Osteoblast (primary cell): Measurements from ENCODE around the gene SORCS2. TPM values are rescaled to one million over a fixed set of nuclear protein-coding genes. Genes with fewer than 3 reads are reported as not detected.

Experiments
- DNase-seq: peaks from one replicate; pipeline ENCODE4 v3.0.0; 2011; ENCODE audit warnings: low spot score, mixed read lengths; ENCODE audit not compliant: insufficient read length; ENCODE audit errors: missing footprints
- H2AFZ ChIP-seq: 2 replicates; pipeline ENCODE4 v1.6.0; 2011; ENCODE audit warnings: mild to moderate bottlenecking, low read length
- H3K27ac ChIP-seq: 2 replicates; pipeline ENCODE4 v1.5.1; 2011; ENCODE audit warnings: mild to moderate bottlenecking, low read depth, low read length, moderate library complexity
- H3K27me3 ChIP-seq: 2 replicates; pipeline ENCODE4 v1.6.0; 2012; ENCODE audit warnings: mild to moderate bottlenecking, control low read depth, inconsistent platforms, low read length, moderate library complexity; ENCODE audit not compliant: insufficient read depth
- H3K36me3 ChIP-seq: 2 replicates; pipeline ENCODE4 v1.5.1; 2011; ENCODE audit warnings: mild to moderate bottlenecking, low read length, control low read depth, moderate library complexity; ENCODE audit not compliant: insufficient read depth
- H3K4me1 ChIP-seq: 2 replicates; pipeline ENCODE4 v1.5.1; 2011; ENCODE audit warnings: mild to moderate bottlenecking, low read length, control low read depth, moderate library complexity; ENCODE audit not compliant: insufficient read depth
- H3K4me2 ChIP-seq: 2 replicates; pipeline ENCODE4 v1.6.0; 2011; ENCODE audit warnings: mild to moderate bottlenecking, low read length; ENCODE audit not compliant: insufficient read depth
- H3K4me3 ChIP-seq: fragments of 200-600 bp; sonication (generic); 3 replicates; pipeline ENCODE4 v1.5.1; 2012; ENCODE audit warnings: mild to moderate bottlenecking, low read length, inconsistent platforms; ENCODE audit not compliant: insufficient read depth
- H3K79me2 ChIP-seq: 2 replicates; pipeline ENCODE4 v1.6.0; 2012; ENCODE audit warnings: mild to moderate bottlenecking, low read length, control low read depth, inconsistent platforms; ENCODE audit not compliant: insufficient read depth
- H3K9me3 ChIP-seq: 2 replicates; pipeline ENCODE4 v1.5.1; 2011; ENCODE audit warnings: low read depth, low read length, control low read depth
- H4K20me1 ChIP-seq: 2 replicates; pipeline ENCODE4 v1.6.0; 2012; ENCODE audit warnings: mild to moderate bottlenecking, low read length, control low read depth; ENCODE audit not compliant: insufficient read depth
- CTCF ChIP-seq: IDR thresholded peaks from 2 replicates; pipeline ENCODE4 v1.5.1; 2011; ENCODE audit warnings: mild to moderate bottlenecking, low read depth, low read length, moderate library complexity; ENCODE audit errors: extremely low read depth
- total RNA-seq: library from RNA; depleted of rRNA; stranded (reverse); fragments of >200 nt; gene quantifications from 2 replicates; pipeline ENCODE4 v1.2.3, GENCODE V29; 2012

Gene SORCS2
- total RNA-seq, 1 donor = 9.0 TPM

- Histone ChIP-seq H3K4me1 (peaks cover 9% of the 10 kb centered on the region), H3K4me2 (no peak overlapping the region)
- TF ChIP-seq CTCF = no peak
Observed at GRCh38 chr4:7553280-7553679, 360.9 kb downstream of the SORCS2 start.

GRCh38 chr4:7554905-7555304 lies 362.6 kb downstream of the SORCS2 start:
- peaks cover 8% of the 10 kb centered on the region for H3K9me3 ChIP-seq
- no peaks in the 10 kb centered on the region for H3K27me3 ChIP-seq
- H3K4me2 ChIP-seq = no peak overlapping the region
- no peak overlapping the region for H2AFZ ChIP-seq
- H3K27ac ChIP-seq = no peak overlapping the region
- no peak for DNase-seq
- H4K20me1 ChIP-seq = no peaks in the 10 kb centered on the region
- no peaks in the 10 kb centered on the region for H3K79me2 ChIP-seq
- H3K36me3 ChIP-seq = no peaks in the 10 kb centered on the region
- peaks cover 9% of the 10 kb centered on the region for H3K4me1 ChIP-seq
- TF ChIP-seq CTCF = no peak
- no peak overlapping the region for H3K4me3 ChIP-seq

More at GRCh38 chr4:7553280-7553679, 360.9 kb downstream of the SORCS2 start:
- Histone ChIP-seq H3K79me2 (no peaks in the 10 kb centered on the region), H3K4me3 (no peak overlapping the region), H3K27ac (no peak overlapping the region), H4K20me1 (no peaks in the 10 kb centered on the region), H3K27me3 (no peaks in the 10 kb centered on the region), H2AFZ (no peak overlapping the region), H3K9me3 (peaks cover 8% of the 10 kb centered on the region), H3K36me3 (no peaks in the 10 kb centered on the region)
- no peak for DNase-seq

- H3K36me3 ChIP-seq = no peaks in the 10 kb centered on the region
- H4K20me1 ChIP-seq = no peaks in the 10 kb centered on the region
- no peaks in the 10 kb centered on the region for H3K27me3 ChIP-seq
- no peak for DNase-seq
- H3K4me3 ChIP-seq = no peak overlapping the region
- TF ChIP-seq CTCF = no peak
- H3K79me2 ChIP-seq = no peaks in the 10 kb centered on the region
- H3K4me2 ChIP-seq = no peak overlapping the region
- H3K4me1 ChIP-seq = peaks cover 9% of the 10 kb centered on the region
- peaks cover 8% of the 10 kb centered on the region for H3K9me3 ChIP-seq
- no peak overlapping the region for H2AFZ ChIP-seq
- H3K27ac ChIP-seq = no peak overlapping the region
Observed at GRCh38 chr4:7556558-7556957, 364.2 kb downstream of the SORCS2 start.

- Histone ChIP-seq H3K4me2 (no peak overlapping the region), H3K4me1 (peaks cover 9% of the 10 kb centered on the region), H3K27ac (peak overlapping the region; percentile 34), H3K27me3 (no peaks in the 10 kb centered on the region), H3K4me3 (no peak overlapping the region), H4K20me1 (no peaks in the 10 kb centered on the region), H3K79me2 (no peaks in the 10 kb centered on the region), H2AFZ (no peak overlapping the region), H3K36me3 (no peaks in the 10 kb centered on the region), H3K9me3 (peaks cover 8% of the 10 kb centered on the region)
- peak; percentile 98 for DNase-seq
- TF ChIP-seq CTCF = no peak
Observed at GRCh38 chr4:7557456-7557855, 365.1 kb downstream of the SORCS2 start.
